ENCODE data around the gene CCDC57.
A peak's percentile ranks its signal among the peaks of the same experiment; 100 is the strongest.

Gene CCDC57

GRCh38 chr17:82173351-82174041, 39.1 kb downstream of the CCDC57 start:
- no peak for DNase-seq

GRCh38 chr17:82172486-82173160, 40.0 kb downstream of the CCDC57 start:
- DNase-seq: no peak

- DNase-seq: no peak
These were observed 40.8 kb downstream of the CCDC57 start for GRCh38 chr17:82171750-82172375.

DNA sequence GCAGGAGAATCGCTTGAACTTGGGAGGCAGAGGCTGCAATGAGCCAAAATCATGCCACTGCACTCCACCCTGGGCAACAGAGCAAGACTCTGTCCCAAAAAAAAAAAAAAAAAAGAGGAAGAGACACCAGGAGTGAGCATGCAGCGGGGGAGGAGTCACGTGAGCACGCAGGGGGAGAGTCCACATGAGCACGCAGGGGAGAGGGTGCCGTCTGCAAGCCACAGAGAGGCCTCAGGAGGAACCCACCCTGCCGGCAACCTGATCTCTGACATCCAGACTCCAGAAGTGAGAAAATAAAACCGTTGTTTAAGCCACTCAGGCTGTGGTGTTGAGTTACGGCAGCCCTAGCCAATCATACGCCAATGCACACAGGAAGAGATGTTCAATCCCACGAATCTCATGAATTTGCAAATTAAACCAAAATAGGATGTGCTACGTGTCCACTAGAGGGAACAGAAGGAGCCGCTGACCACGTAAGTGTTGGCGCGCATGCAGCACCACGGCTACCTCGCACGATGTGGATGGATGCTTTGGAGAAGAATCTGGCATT, 42.2 kb downstream of the CCDC57 start:
- DNase-seq: no peak

GRCh38 chr17:82168568-82168967, 44.1 kb downstream of the CCDC57 start:
- DNase-seq: no peak

- DNase-seq: no peak
These were observed 45.6 kb downstream of the CCDC57 start for GRCh38 chr17:82167028-82167427.

GRCh38 chr17:82164853-82165252, 47.8 kb downstream of the CCDC57 start:
- no peak for DNase-seq

GRCh38 chr17:82161216-82161615, 51.4 kb downstream of the CCDC57 start:
- DNase-seq: no peak

DNA sequence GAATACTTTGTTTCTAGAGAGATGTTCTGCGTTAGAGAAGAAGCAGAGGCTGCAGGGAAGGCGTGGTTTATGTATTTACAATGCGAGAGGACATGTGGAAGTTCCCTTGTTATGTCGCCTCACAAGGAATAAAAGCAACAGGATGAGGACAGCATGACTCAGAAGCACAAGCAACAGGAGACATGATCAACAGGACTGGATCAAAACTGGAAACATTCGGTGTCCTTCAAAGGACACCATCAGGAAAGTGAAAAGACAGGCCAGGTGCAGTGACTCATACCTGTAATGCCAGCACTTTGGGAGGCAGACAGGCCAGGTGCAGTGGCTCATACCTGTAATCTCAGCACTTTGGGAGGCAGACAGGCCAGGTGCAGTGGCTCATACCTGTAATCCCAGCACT, 52.6 kb downstream of the CCDC57 start:
- no peak for DNase-seq

DNA sequence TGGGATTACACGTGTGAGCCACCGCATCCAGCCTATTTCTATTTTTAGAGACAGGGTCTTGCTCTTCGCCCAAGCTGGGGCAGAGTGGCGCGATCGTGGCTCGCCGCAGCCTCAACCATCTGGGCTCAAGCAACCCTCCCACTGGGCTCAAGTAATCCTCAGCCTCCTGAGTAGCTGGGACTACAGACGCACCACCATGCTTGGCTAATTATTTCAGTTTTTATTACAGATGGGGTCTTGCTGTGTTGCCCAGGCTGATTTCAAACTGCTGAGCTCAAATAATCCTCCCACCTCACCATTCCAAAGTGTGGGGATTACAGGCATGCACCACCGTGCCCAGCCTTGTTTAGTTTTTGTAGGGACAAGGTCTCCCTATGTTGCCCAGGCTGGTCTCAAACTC, 53.8 kb downstream of the CCDC57 start:
- DNase-seq: no peak

DNA sequence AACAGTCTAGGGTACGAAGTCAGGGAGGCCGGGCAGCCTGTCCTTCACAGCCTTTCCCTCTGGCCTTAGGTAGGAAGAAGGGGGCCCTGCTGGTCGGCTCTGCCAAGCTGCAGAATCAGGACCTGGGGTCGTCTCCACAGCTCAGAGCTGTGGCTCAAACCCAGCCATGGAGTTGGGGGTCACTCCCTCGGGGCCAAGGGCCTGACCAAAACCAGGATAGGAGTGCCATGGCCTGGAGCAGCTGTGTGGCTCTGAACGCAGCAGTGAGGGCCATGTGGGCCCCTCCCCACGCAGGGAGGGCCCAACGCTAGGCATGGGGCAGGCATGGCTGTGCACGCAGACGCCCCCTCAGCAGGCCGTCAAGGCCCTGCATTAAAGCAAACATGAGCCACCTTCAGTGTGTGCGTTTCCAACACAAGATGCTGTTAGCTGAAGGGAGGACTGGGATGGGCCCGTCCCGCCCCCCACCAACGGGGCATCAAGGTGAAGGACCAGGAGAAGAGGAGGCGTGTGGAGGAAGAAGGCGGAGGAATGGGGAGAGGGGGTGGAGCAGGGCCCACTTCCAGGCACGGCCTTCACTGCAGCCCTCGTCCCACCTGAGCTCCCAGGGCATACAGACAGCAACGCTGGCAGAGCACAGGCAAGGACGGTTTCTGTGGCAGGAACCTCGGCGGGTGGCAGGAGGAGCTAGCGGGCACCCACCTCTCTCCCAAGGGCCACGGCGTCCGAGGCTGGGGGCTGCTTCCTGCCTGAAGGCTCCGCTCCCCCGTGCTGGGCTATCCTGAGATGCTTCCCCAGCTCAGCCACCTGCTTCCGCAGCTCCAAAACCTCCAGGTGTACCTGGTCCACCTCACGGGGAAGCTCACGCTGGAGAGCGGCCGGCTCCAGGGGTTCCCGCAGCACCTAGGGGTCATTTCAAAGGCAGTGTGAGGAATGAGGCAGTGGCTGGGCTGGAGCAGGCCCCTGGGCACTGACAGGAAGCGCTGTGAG, 55.3 kb downstream of the CCDC57 start:
- no peak for DNase-seq

GRCh38 chr17:82156284-82156925, 56.2 kb downstream of the CCDC57 start:
- no peak for DNase-seq

- DNase-seq: no peak
These were observed 57.0 kb downstream of the CCDC57 start for GRCh38 chr17:82155606-82156005.

GRCh38 chr17:82154881-82155331, 57.7 kb downstream of the CCDC57 start:
- DNase-seq: no peak

GRCh38 chr17:82153745-82154375, 58.8 kb downstream of the CCDC57 start:
- DNase-seq: peak; percentile 76

GRCh38 chr17:82153295-82153691, 59.3 kb downstream of the CCDC57 start:
- DNase-seq: no peak

DNA sequence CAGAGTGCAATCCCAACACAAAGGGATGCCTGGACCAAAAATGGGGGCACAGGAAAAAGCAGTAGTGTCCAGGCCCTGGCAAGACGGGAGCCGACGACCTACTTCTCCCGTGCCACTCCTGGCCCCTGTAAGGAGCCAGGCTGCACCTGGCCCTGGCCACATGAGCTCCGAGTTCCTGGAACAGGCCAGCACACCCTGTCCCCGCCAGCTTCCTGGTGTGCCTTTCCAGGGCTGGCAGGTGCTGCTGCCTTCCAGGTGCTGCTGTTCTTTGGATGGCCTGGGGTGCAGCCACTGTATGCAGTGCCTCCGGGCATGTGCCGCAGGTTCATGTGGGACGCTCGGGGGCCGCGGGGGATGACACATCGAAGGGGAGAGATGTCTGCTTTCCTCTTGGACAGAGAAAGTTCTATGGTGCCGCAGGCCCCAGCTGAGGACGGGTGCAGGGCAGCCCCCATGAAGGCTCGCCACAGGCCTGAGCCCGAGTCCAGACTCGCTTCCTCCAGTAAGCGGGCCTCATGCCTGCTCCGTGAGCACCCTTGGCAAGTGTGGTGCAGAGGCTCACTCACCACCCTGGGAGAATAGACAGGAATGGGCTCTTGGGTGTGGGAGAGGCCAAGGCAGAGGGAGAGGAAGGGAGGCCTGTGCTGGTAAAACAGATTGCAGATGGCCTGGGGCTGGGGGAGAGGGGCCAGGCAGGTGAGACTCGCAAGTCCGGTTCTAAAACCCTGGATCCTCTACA, 59.9 kb downstream of the CCDC57 start:
- DNase-seq: no peak

DNA sequence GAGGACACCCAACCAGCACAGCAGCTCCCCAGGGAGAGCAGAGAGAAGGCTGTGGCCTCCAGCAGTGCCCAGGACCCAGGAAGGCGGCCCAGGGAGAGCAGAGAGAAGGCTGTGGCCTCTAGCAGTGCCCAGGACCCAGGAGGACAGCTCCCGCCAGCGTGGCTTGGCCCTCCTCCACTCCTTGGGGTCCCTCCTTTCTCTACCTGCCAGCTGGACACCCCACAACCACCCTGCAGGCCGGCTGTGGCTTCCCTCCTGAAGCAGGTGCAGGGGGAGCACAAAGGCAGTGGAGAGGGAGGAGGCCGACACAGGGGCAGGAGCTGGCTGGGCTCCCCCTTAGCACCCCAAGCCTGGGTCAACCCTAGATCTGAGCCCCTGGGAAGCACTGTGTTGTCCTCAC, 60.5 kb downstream of the CCDC57 start:
- no peak for DNase-seq

GRCh38 chr17:82151106-82151957, 61.3 kb downstream of the CCDC57 start:
- no peak for DNase-seq
